Measurements from ENCODE around the gene CES5A. TPM values are rescaled to one million over a fixed set of nuclear protein-coding genes. Genes with fewer than 3 reads are reported as not detected.

Gene CES5A
- total RNA-seq, 1 donor from 2014 or later = not detected

- ChIA-PET CTCF (no interaction called here), POLR2A (no interaction called here)
- ATAC-seq (ENCODE audit: low read depth) (no peak), DNase-seq (no peak)
- Mint-ChIP-seq H3K36me3 (ENCODE audit: low read depth) (no peaks in the 10 kb centered on the region), H3K27me3 (peaks cover 26% of the 10 kb centered on the region), H3K27ac (no peak overlapping the region), H3K4me1 (no peaks in the 10 kb centered on the region), H3K4me3 (no peak overlapping the region), H3K9me3 (no peaks in the 10 kb centered on the region)
- intact Hi-C loops (cut with micrococcal nuclease) = no loop called here
- TF ChIP-seq CTCF (IDR thresholded peaks at IDR 0.05) = no peak
These were observed 25.6 kb downstream of the CES5A start for GRCh38 chr16:55849536-55849935.

- ChIA-PET POLR2A (no interaction called here), CTCF (no interaction called here)
- intact Hi-C loops (cut with micrococcal nuclease) = no loop called here
- Mint-ChIP-seq H3K36me3 (ENCODE audit: low read depth) (no peaks in the 10 kb centered on the region), H3K4me3 (no peak overlapping the region), H3K9me3 (no peaks in the 10 kb centered on the region), H3K4me1 (no peaks in the 10 kb centered on the region), H3K27ac (no peak overlapping the region), H3K27me3 (peaks cover 24% of the 10 kb centered on the region)
- DNase-seq (no peak), ATAC-seq (ENCODE audit: low read depth) (no peak)
- no peak for TF ChIP-seq CTCF (IDR thresholded peaks at IDR 0.05)
These were observed 28.4 kb downstream of the CES5A start for GRCh38 chr16:55846598-55847346.

- no peak for DNase-seq
- no peaks in the 10 kb centered on the region for H3K9me3 Mint-ChIP-seq
- ATAC-seq (ENCODE audit: low read depth) = no peak
- ChIA-PET POLR2A (no interaction called here), CTCF (interaction anchor here (1.7 kb wide), 1 partner anchor 378 kb away, joined by 11 read pairs; no protein-coding TSS in a partner anchor)
- H3K4me1 Mint-ChIP-seq = no peaks in the 10 kb centered on the region
- H3K27ac Mint-ChIP-seq = no peak overlapping the region
- no peak for TF ChIP-seq CTCF (IDR thresholded peaks at IDR 0.05)
- no peaks in the 10 kb centered on the region for H3K36me3 Mint-ChIP-seq (ENCODE audit: low read depth)
- no peak overlapping the region for H3K4me3 Mint-ChIP-seq
- intact Hi-C loops (cut with micrococcal nuclease) = loop anchor here (1.0 to 5.0 kb wide), 3 partner anchors 360 to 859 kb away; no protein-coding TSS in a partner anchor
- H3K27me3 Mint-ChIP-seq = peaks cover 18% of the 10 kb centered on the region
These were observed 32.1 kb downstream of the CES5A start for GRCh38 chr16:55843105-55843395.

- DNase-seq (no peak), ATAC-seq (ENCODE audit: low read depth) (no peak)
- Mint-ChIP-seq H3K27ac (no peak overlapping the region), H3K4me1 (no peaks in the 10 kb centered on the region), H3K27me3 (peaks cover 18% of the 10 kb centered on the region), H3K4me3 (no peak overlapping the region), H3K9me3 (no peaks in the 10 kb centered on the region), H3K36me3 (ENCODE audit: low read depth) (no peaks in the 10 kb centered on the region)
- ChIA-PET POLR2A (no interaction called here), CTCF (interaction anchor here (1.1 to 1.7 kb wide), 4 partner anchors 9 to 481 kb away, joined by 3 to 11 read pairs (median 3); partner anchors contain the start of gene CES1)
- TF ChIP-seq CTCF (IDR thresholded peaks at IDR 0.05) = no peak
- intact Hi-C loops (cut with micrococcal nuclease) = loop anchor here (1.0 to 5.0 kb wide), 4 partner anchors 130 to 860 kb away; no protein-coding TSS in a partner anchor
These were observed 32.6 kb downstream of the CES5A start for GRCh38 chr16:55842369-55843104.

DNA sequence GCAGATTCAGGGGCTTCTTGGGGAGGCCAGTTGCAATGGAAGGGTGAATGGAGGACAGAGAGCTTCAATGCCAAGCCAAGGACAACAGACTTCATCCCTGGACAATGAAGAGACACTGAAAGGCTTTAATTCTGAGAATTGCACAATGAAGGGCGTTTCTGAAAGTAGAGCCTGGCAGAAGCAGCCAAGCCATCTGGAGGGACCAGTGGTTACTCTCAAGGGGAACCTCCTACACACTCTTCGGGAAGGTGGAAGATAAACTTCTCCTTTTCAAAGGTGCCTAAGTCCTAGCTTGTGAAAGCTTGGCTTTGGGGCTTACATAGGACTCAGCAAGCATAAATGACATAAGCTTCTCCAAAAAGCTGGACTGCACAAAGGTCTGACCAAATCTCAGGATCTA lies 36.1 kb downstream of the CES5A start:
- POLR2A ChIA-PET = no interaction called here
- intact Hi-C loops (cut with micrococcal nuclease) = no loop called here
- Mint-ChIP-seq H3K27me3 (peaks cover 4% of the 10 kb centered on the region), H3K36me3 (ENCODE audit: low read depth) (no peaks in the 10 kb centered on the region), H3K4me3 (no peak overlapping the region), H3K4me1 (peaks cover 2% of the 10 kb centered on the region), H3K9me3 (no peaks in the 10 kb centered on the region), H3K27ac (no peak overlapping the region)
- TF ChIP-seq CTCF (IDR thresholded peaks at IDR 0.05) = no peak
- DNase-seq (no peak), ATAC-seq (ENCODE audit: low read depth) (no peak)
- CTCF ChIA-PET = no interaction called here
